CD4-positive, alpha-beta T cell treated with Interferon gamma for 1 hour (primary cell): ENCODE results near the gene KRT72.

Experiments used
- DNase-seq: peaks from one replicate; pipeline ENCODE4 v3.0.0-alpha.2; 2020

KRT72 gene

GRCh38 chr12:52575948-52576347 lies 25.3 kb downstream of the KRT72 start:
- DNase-seq = no peak

GRCh38 chr12:52575256-52575655 lies 26.0 kb downstream of the KRT72 start:
- DNase-seq = no peak

- no peak for DNase-seq
Measured at GRCh38 chr12:52573743-52574142, 27.5 kb downstream of the KRT72 start, which contains the start of gene KRT74. Gene KRT74 (minus strand): TSS chr12:52573843. CDS start chr12:52573777, 66 bp downstream.

- no peak for DNase-seq
Measured at GRCh38 chr12:52573306-52573705, 28.0 kb downstream of the KRT72 start.

- no peak for DNase-seq
Measured at GRCh38 chr12:52570511-52570910, 30.8 kb downstream of the KRT72 start.

GRCh38 chr12:52568111-52568510 lies 33.2 kb downstream of the KRT72 start:
- no peak for DNase-seq

- peak; percentile 78 for DNase-seq
Measured at GRCh38 chr12:52566847-52567291, 34.4 kb downstream of the KRT72 start.

- DNase-seq = no peak
Measured at GRCh38 chr12:52564582-52564981, 36.7 kb downstream of the KRT72 start.

GRCh38 chr12:52561880-52562449 lies 39.3 kb downstream of the KRT72 start:
- no peak for DNase-seq

GRCh38 chr12:52559979-52560378 lies 41.3 kb downstream of the KRT72 start:
- no peak for DNase-seq

- DNase-seq = no peak
Measured at GRCh38 chr12:52558781-52559445, 42.4 kb downstream of the KRT72 start.

- no peak for DNase-seq
Measured at GRCh38 chr12:52557476-52557875, 43.8 kb downstream of the KRT72 start.

- DNase-seq = no peak
Measured at GRCh38 chr12:52555577-52555976, 45.7 kb downstream of the KRT72 start.

GRCh38 chr12:52552681-52553195 lies 48.5 kb downstream of the KRT72 start, which contains the start of gene KRT71:
Gene KRT71 (minus strand): TSS chr12:52553145. CDS start chr12:52553077, 68 bp downstream.
- DNase-seq = no peak

GRCh38 chr12:52552055-52552454 lies 49.2 kb downstream of the KRT72 start:
- no peak for DNase-seq

- DNase-seq = no peak
Measured at GRCh38 chr12:52551216-52551865, 49.9 kb downstream of the KRT72 start.

- no peak for DNase-seq
Measured at GRCh38 chr12:52546126-52546525, 55.1 kb downstream of the KRT72 start.

- no peak for DNase-seq
Measured at GRCh38 chr12:52543985-52544883, 57.0 kb downstream of the KRT72 start.

- DNase-seq = no peak
Measured at GRCh38 chr12:52542785-52543318, 58.4 kb downstream of the KRT72 start.

- DNase-seq = no peak
Measured at GRCh38 chr12:52542157-52542556, 59.1 kb downstream of the KRT72 start.

GRCh38 chr12:52541709-52542108 lies 59.6 kb downstream of the KRT72 start:
- no peak for DNase-seq

- no peak for DNase-seq
Measured at GRCh38 chr12:52540531-52540930, 60.7 kb downstream of the KRT72 start.

GRCh38 chr12:52539821-52540173 lies 61.5 kb downstream of the KRT72 start:
- DNase-seq = no peak
